HG03457 (cell line): ENCODE measurements around the gene RECK.
"Not testable (repeated sequence)": the region's sequence is repeated elsewhere in the genome, so short reads cannot be mapped to it uniquely, and the experiment has no call there.

ENCODE experiments used
- ATAC-seq: cut with Tn5 transposase; IDR thresholded peaks from one replicate; pipeline ENCODE4 v1.9.1; 2021; ENCODE audit warnings: moderate number of reproducible peaks; ENCODE audit not compliant: unreplicated experiment

Gene RECK, protein sequence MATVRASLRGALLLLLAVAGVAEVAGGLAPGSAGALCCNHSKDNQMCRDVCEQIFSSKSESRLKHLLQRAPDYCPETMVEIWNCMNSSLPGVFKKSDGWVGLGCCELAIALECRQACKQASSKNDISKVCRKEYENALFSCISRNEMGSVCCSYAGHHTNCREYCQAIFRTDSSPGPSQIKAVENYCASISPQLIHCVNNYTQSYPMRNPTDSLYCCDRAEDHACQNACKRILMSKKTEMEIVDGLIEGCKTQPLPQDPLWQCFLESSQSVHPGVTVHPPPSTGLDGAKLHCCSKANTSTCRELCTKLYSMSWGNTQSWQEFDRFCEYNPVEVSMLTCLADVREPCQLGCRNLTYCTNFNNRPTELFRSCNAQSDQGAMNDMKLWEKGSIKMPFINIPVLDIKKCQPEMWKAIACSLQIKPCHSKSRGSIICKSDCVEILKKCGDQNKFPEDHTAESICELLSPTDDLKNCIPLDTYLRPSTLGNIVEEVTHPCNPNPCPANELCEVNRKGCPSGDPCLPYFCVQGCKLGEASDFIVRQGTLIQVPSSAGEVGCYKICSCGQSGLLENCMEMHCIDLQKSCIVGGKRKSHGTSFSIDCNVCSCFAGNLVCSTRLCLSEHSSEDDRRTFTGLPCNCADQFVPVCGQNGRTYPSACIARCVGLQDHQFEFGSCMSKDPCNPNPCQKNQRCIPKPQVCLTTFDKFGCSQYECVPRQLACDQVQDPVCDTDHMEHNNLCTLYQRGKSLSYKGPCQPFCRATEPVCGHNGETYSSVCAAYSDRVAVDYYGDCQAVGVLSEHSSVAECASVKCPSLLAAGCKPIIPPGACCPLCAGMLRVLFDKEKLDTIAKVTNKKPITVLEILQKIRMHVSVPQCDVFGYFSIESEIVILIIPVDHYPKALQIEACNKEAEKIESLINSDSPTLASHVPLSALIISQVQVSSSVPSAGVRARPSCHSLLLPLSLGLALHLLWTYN

DNA sequence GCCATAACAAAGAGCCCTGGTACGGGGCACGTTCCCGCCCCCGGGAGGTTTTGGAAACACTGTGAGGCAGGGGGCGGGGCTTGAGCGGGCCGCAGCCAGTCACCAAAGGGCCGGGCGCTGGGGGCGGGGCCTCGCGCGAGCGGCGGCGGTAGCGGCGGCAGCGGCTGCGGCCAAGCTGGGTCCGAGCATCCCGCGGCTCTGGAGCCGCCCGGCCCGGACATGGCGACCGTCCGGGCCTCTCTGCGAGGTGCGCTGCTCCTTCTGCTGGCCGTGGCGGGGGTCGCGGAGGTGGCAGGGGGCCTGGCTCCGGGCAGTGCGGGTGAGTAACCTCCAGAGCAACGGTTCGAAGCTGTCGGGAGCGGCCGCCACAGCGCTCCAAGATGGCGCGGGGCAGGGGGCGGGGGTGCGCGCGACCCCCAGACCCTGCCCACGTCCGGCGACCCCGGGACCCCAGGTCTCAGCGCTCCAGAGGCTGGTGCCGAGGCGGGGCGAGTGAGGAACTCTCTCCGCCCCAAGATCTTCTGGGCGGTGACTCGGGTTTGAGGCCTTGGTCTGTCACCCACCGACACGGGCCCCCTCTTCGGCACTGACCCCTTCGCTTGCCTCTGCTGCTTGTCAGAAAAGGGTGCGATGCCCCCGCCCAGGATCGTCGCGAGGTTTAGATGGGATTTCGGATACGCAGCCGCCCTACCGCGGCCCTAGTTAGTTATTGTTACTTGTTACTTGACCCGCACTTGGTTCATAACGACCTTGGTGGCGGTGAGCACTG, at the start of gene RECK:
TSS of gene RECK (plus strand) at position 134 of the 769 bp plus-strand sequence. CDS start at position 220, 86 bp downstream.
- ATAC-seq = peak; percentile 79

DNA sequence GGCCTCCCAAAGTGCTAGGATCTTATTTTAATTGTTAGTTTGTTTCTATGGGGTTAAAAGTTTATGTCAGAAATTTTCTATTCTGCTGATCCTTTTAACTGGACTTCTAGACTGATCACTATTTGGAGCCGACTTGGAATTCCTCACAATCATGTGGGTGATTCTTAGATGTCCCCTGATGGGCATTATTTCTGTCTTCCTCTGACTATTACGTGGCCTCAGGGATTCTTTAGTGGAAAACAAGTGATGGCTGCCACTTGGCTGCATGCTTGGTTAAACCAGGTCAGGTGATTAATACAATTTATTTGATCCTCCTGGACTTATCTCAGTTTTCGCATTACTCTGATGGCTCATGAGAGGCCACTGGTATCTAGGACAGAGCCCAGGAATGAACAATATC, 46.6 kb upstream of the RECK start:
- no peak for ATAC-seq

DNA sequence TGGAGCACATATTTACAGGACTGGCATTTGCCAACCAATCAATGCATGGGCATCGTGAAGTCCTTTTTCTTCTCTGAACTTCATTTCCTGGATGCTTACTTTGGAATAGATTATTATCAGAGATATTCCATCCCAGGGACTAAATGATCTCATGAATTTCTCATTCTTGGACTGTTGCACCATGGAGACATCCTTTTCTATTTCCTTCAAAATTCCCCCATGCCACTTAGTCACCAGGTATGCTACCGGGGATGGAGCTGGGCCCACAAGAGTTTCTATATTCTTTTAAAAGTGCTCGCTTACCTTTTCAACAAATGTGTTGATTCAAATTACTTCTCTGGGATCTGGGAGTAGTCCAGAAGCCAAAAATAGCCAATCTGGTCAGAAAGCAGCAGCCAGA, 43.6 kb upstream of the RECK start:
- ATAC-seq = not testable (repeated sequence)

DNA sequence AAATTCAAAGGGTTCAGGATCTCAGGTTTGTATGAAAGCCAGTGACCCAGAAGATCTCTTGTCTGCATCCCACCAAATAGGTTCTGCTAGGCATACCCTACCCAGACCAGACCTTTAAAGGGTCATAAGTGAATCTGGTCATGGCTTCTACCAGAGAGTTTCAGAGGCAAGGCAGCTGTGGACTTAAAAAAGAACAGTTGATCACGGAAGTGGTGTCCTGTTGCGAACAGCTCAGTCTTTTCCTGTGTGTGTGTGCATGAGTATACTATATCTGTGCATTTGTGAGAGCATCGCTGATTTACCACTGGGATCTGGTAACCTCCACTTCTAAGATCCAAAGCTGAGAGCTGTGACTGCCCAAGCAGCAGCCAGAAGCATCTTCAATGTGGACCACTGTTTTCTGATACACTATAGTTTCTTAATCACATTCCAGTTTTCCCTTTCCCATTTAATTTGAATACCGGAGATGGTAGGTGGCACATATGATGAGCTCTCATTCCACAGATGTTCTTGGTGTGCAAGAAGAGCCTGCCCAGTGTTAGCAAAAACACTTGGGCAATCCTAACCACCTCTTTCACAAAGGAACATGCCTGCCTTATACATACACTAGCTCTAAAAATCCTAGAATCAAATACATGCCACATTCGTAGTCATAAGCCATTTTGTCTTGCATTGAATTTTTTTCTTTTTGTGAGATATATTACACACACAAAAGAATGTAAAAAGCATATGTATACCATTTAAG, 42.6 kb upstream of the RECK start:
- ATAC-seq = no peak

- no peak for ATAC-seq
Observed at GRCh38 chr9:35994959-35995358, 41.8 kb upstream of the RECK start.

- ATAC-seq = no peak
Observed at GRCh38 chr9:35996358-35996970, 40.2 kb upstream of the RECK start.

DNA sequence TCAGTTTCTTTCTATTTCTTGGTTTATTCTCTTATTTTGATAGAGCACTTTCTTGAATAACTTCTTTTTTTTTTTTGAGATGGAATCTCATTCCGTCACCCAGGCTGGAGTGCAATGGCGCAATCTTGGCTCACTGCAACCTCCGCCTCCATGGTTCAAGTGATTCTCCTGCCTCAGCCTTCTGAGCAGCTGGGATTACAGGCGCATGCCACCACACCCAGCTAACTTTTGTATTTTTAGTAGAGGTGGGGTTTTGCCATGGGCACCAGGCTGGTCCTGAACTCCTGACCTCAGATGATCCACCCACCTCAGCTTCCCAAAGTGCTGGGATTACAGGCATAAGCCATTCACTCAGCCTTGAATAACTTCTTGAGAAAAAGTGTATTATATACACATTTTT, 39.7 kb upstream of the RECK start:
- ATAC-seq = not testable (repeated sequence)

DNA sequence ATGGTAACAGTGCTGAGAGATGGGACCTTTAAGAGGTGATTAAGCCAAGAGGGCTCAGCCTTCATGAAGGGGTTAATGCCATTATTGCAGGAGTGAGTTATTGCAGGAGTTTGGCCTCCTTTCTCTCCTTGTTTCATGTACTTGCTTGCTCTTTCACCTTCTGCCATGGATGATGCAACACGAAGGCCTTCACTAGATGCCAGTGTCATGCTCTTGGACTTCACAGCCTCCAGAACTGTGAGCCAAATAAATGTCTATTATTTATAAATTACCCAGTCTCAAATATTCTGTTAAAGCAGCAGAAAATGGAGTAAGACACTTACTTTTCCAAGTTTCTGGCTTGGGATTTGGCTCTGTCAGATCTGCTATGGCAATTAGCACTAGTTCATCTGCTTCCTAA, 38.4 kb upstream of the RECK start:
- no peak for ATAC-seq

GRCh38 chr9:36005891-36006290, 30.8 kb upstream of the RECK start:
- no peak for ATAC-seq

DNA sequence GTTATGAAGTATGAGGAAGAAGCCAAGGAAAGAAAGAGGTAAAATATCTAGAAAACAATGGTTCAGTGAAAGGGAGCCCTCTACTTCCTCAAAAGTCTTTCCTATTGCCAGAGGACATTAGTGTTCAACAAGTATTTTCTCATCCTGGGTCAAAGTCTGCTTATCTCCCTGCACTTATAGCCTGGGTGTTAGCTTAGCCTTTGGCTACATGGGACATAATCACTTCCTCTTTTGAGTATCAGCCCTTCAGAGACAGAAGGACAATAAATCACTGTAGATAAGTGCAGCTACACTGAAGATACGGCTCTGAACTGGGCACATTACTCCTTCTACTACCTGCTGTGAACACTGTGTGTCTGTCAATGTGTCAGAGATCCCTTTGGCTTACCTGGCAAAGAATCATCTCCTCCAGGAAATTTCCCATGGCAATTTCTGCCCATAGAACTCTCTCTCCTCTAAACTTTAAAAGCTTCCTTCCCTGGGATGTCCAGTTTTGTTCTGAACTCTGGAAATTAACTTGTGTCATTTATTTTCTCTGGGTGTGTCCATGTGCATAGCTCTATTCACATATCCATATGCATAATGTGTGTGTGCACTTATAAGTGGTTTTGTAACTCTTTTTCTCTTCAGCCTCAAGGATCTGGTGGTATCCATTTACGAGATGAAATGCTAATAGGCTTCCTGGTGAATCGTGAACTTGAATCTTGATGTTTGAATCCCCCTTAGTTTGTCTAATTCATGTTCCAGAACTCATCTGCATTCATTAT, 30.0 kb upstream of the RECK start:
- no peak for ATAC-seq

- ATAC-seq = no peak
Observed at GRCh38 chr9:36007316-36007708, 29.4 kb upstream of the RECK start.

- no peak for ATAC-seq
Observed at GRCh38 chr9:36007852-36008251, 28.9 kb upstream of the RECK start.

DNA sequence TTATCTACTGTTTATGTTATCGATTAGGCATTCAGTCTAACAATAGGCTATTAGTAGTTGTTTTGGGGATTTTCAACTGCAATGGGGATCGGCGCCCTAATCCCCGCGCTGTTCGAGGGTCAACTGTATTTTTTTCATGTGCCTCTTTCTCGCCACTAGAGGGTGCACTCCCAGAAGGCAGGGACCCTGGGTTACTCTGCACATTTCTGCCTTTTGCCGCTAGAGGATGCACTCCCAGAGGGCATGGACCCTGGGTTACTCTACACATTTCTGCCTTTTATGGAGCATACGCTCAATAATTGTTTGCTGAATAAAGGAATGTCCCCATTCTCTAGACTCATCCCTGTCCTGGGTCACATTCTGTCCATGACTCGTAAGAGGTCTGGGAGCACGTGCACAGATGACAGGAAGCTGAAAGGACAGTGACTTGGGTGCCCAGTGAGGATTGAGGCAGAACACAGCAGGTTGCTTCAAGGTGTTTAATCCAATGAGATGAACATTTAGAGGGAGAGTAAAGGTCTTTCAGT, 27.9 kb upstream of the RECK start:
- no peak for ATAC-seq

- ATAC-seq = no peak
Observed at GRCh38 chr9:36011379-36011778, 25.3 kb upstream of the RECK start.

- ATAC-seq = no peak
Observed at GRCh38 chr9:36017278-36017677, 19.4 kb upstream of the RECK start.

DNA sequence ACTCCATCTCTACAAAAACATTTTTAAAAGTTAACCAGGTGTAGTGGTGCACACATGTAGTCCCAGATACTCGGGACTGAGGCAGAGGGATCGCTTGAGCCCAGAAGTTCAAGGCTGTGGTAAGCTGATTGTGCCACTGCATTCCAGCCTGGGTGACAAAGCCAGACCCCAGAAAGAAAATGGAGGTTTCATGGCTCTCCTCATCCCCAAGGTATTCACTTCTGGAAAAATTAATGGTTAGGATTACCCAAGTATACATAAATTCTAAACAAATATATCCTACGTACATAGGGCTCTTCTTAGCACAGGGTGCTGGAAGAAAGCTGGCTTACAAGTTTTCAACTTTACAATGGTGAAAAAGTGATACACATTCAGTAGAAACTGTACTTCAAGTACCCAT, 18.6 kb upstream of the RECK start:
- no peak for ATAC-seq

DNA sequence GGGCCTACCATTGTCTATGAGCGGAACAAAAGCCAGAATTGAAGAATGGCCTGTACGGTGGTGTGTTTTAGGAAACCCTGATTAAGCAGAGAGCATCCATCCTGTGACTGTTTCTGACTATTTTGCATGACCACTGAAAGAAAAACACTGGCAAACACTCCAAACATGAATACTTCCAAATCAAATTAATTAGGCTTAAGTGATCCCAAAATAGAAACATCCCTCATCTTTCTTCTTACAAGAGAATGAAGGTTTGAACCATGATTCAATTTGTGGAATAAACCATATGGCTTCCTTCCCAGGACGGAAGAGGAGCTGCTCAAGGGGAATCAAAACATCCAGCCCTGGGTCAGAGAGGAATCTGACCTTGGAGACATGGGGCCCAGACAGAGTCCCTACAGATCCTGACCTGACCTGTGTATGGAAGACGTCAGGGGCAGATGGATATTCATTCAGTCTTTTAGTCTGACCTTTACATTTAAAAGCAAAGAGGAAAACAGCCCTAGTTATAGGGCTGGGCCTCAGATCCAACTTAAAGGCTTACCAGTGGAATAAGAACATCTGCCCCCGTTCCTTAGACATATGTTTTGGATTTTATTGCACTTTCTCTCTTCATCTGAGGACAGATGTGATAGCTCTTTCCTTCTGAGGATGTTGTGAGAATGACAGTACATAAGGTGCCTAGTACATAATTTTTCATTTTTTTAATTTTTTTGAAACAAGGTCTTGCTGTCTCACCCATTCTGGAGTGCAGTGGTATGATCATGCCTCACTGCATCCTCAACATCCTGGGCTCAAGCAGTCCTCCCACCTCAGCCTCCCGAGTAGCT, 17.6 kb upstream of the RECK start:
- ATAC-seq = no peak

- no peak for ATAC-seq
Observed at GRCh38 chr9:36021968-36022367, 14.7 kb upstream of the RECK start.
